Glomerular visceral epithelial cell (primary cell): ENCODE results near the gene DTNB.

Experiments used
- DNase-seq: peaks from one replicate; pipeline ENCODE4 v3.0.0-alpha.2; 2016; ENCODE audit errors: extremely low spot score

Gene DTNB

GRCh38 chr2:25388491-25388890 lies 284.9 kb downstream of the DTNB start:
- DNase-seq: no peak

GRCh38 chr2:25387876-25388449 lies 285.4 kb downstream of the DTNB start:
- DNase-seq: no peak

GRCh38 chr2:25386971-25387875 lies 286.2 kb downstream of the DTNB start:
- DNase-seq: no peak

GRCh38 chr2:25385910-25386309 lies 287.5 kb downstream of the DTNB start:
- DNase-seq: no peak

GRCh38 chr2:25383806-25384205 lies 289.6 kb downstream of the DTNB start:
- DNase-seq: no peak

GRCh38 chr2:25381502-25381901 lies 291.9 kb downstream of the DTNB start:
- no peak for DNase-seq

- DNase-seq: no peak
Observed at GRCh38 chr2:25380586-25381375, 292.6 kb downstream of the DTNB start.

GRCh38 chr2:25380023-25380422 lies 293.4 kb downstream of the DTNB start:
- DNase-seq: no peak

- no peak for DNase-seq
Observed at GRCh38 chr2:25379535-25379934, 293.8 kb downstream of the DTNB start.

GRCh38 chr2:25378731-25379490 lies 294.5 kb downstream of the DTNB start:
- peak; percentile 75 for DNase-seq

GRCh38 chr2:25377822-25378421 lies 295.5 kb downstream of the DTNB start:
- DNase-seq: no peak

- peak; percentile 86 for DNase-seq
Observed at GRCh38 chr2:25376750-25377621, 296.4 kb downstream of the DTNB start.

GRCh38 chr2:25375989-25376545 lies 297.3 kb downstream of the DTNB start:
- DNase-seq: no peak

- no peak for DNase-seq
Observed at GRCh38 chr2:25375371-25375988, 297.9 kb downstream of the DTNB start.

- DNase-seq: no peak
Observed at GRCh38 chr2:25374827-25375226, 298.6 kb downstream of the DTNB start.

- no peak for DNase-seq
Observed at GRCh38 chr2:25374411-25374810, 299.0 kb downstream of the DTNB start.

GRCh38 chr2:25373269-25373981 lies 300.0 kb downstream of the DTNB start:
- no peak for DNase-seq

- DNase-seq: no peak
Observed at GRCh38 chr2:25372405-25373268, 300.7 kb downstream of the DTNB start.
